ENCODE results near the gene PACSIN2. TPM values are rescaled to one million over a fixed set of nuclear protein-coding genes. Genes with fewer than 3 reads are reported as not detected.
"Not testable (repeated sequence)": the region's sequence is repeated elsewhere in the genome, so short reads cannot be mapped to it uniquely, and the experiment has no call there.

The PACSIN2 gene
- total RNA-seq, 1 experiment from 2014 or later, result 60.1 TPM

GRCh38 chr22:42931421-42932196, 83.3 kb downstream of the PACSIN2 start:
- H3K36me3 ChIP-seq (replicated peaks; ENCODE audit: control insufficient read depth, insufficient read depth, low read length), result no peaks in the 10 kb centered on the region
- H3K4me3 ChIP-seq (ENCODE audit: insufficient read depth, low read depth, low read length), result no peak overlapping the region
- H3K27me3 ChIP-seq (ENCODE audit: control insufficient read depth, insufficient read depth, low read length), result no peaks in the 10 kb centered on the region
- no peak for DNase-seq

- Histone ChIP-seq H3K27me3 (ENCODE audit: control insufficient read depth, insufficient read depth, low read length) (no peaks in the 10 kb centered on the region), H3K36me3 (replicated peaks; ENCODE audit: control insufficient read depth, insufficient read depth, low read length) (no peaks in the 10 kb centered on the region), H3K4me3 (ENCODE audit: insufficient read depth, low read depth, low read length) (no peak overlapping the region)
- DNase-seq, result no peak
Observed at GRCh38 chr22:42930810-42931420, 84.0 kb downstream of the PACSIN2 start.

GRCh38 chr22:42929838-42930155, 85.2 kb downstream of the PACSIN2 start:
- DNase-seq, result no peak
- H3K4me3 ChIP-seq (ENCODE audit: insufficient read depth, low read depth, low read length), result no peak overlapping the region
- H3K27me3 ChIP-seq (ENCODE audit: control insufficient read depth, insufficient read depth, low read length), result no peaks in the 10 kb centered on the region
- H3K36me3 ChIP-seq (replicated peaks; ENCODE audit: control insufficient read depth, insufficient read depth, low read length), result no peaks in the 10 kb centered on the region

GRCh38 chr22:42928969-42929837, 85.7 kb downstream of the PACSIN2 start:
- DNase-seq, result no peak
- no peaks in the 10 kb centered on the region for H3K27me3 ChIP-seq (ENCODE audit: control insufficient read depth, insufficient read depth, low read length)
- no peak overlapping the region for H3K4me3 ChIP-seq (ENCODE audit: insufficient read depth, low read depth, low read length)
- H3K36me3 ChIP-seq (replicated peaks; ENCODE audit: control insufficient read depth, insufficient read depth, low read length), result no peaks in the 10 kb centered on the region

GRCh38 chr22:42927966-42928365, 87.0 kb downstream of the PACSIN2 start:
- no peak for DNase-seq
- Histone ChIP-seq H3K4me3 (ENCODE audit: insufficient read depth, low read depth, low read length) (no peak overlapping the region), H3K36me3 (replicated peaks; ENCODE audit: control insufficient read depth, insufficient read depth, low read length) (no peaks in the 10 kb centered on the region), H3K27me3 (ENCODE audit: control insufficient read depth, insufficient read depth, low read length) (no peaks in the 10 kb centered on the region)

GRCh38 chr22:42926768-42927167, 88.2 kb downstream of the PACSIN2 start:
- no peaks in the 10 kb centered on the region for H3K36me3 ChIP-seq (replicated peaks; ENCODE audit: control insufficient read depth, insufficient read depth, low read length)
- no peaks in the 10 kb centered on the region for H3K27me3 ChIP-seq (ENCODE audit: control insufficient read depth, insufficient read depth, low read length)
- no peak overlapping the region for H3K4me3 ChIP-seq (ENCODE audit: insufficient read depth, low read depth, low read length)
- no peak for DNase-seq

GRCh38 chr22:42926104-42926503, 88.8 kb downstream of the PACSIN2 start:
- no peak for DNase-seq
- no peak overlapping the region for H3K4me3 ChIP-seq (ENCODE audit: insufficient read depth, low read depth, low read length)
- no peaks in the 10 kb centered on the region for H3K27me3 ChIP-seq (ENCODE audit: control insufficient read depth, insufficient read depth, low read length)
- no peaks in the 10 kb centered on the region for H3K36me3 ChIP-seq (replicated peaks; ENCODE audit: control insufficient read depth, insufficient read depth, low read length)

GRCh38 chr22:42925598-42925997, 89.4 kb downstream of the PACSIN2 start:
- DNase-seq, result no peak
- H3K27me3 ChIP-seq (ENCODE audit: control insufficient read depth, insufficient read depth, low read length), result no peaks in the 10 kb centered on the region

GRCh38 chr22:42925031-42925430, 89.9 kb downstream of the PACSIN2 start:
- not testable (repeated sequence) for H3K36me3 ChIP-seq (replicated peaks; ENCODE audit: control insufficient read depth, insufficient read depth, low read length); DNase-seq; H3K4me3 ChIP-seq (ENCODE audit: insufficient read depth, low read depth, low read length); H3K27me3 ChIP-seq (ENCODE audit: control insufficient read depth, insufficient read depth, low read length)

More at GRCh38 chr22:42925598-42925997, 89.4 kb downstream of the PACSIN2 start:
- no peak overlapping the region for H3K4me3 ChIP-seq (ENCODE audit: insufficient read depth, low read depth, low read length)
- no peaks in the 10 kb centered on the region for H3K36me3 ChIP-seq (replicated peaks; ENCODE audit: control insufficient read depth, insufficient read depth, low read length)

GRCh38 chr22:42924436-42924835, 90.5 kb downstream of the PACSIN2 start:
- Histone ChIP-seq H3K4me3 (ENCODE audit: insufficient read depth, low read depth, low read length) (no peak overlapping the region), H3K36me3 (replicated peaks; ENCODE audit: control insufficient read depth, insufficient read depth, low read length) (no peaks in the 10 kb centered on the region), H3K27me3 (ENCODE audit: control insufficient read depth, insufficient read depth, low read length) (no peaks in the 10 kb centered on the region)
- DNase-seq, result no peak

- H3K36me3 ChIP-seq (replicated peaks; ENCODE audit: control insufficient read depth, insufficient read depth, low read length), result no peaks in the 10 kb centered on the region
- DNase-seq, result no peak
- no peaks in the 10 kb centered on the region for H3K27me3 ChIP-seq (ENCODE audit: control insufficient read depth, insufficient read depth, low read length)
- H3K4me3 ChIP-seq (ENCODE audit: insufficient read depth, low read depth, low read length), result no peak overlapping the region
Observed at GRCh38 chr22:42922374-42923191, 92.4 kb downstream of the PACSIN2 start.

GRCh38 chr22:42920101-42920820, 94.7 kb downstream of the PACSIN2 start:
- no peak overlapping the region for H3K4me3 ChIP-seq (ENCODE audit: insufficient read depth, low read depth, low read length)
- H3K36me3 ChIP-seq (replicated peaks; ENCODE audit: control insufficient read depth, insufficient read depth, low read length), result no peaks in the 10 kb centered on the region
- DNase-seq, result no peak
- H3K27me3 ChIP-seq (ENCODE audit: control insufficient read depth, insufficient read depth, low read length), result no peaks in the 10 kb centered on the region

- no peak for DNase-seq
- Histone ChIP-seq H3K4me3 (ENCODE audit: insufficient read depth, low read depth, low read length) (no peak overlapping the region), H3K27me3 (ENCODE audit: control insufficient read depth, insufficient read depth, low read length) (no peaks in the 10 kb centered on the region), H3K36me3 (replicated peaks; ENCODE audit: control insufficient read depth, insufficient read depth, low read length) (no peaks in the 10 kb centered on the region)
Observed at GRCh38 chr22:42919199-42919598, 95.8 kb downstream of the PACSIN2 start.

- no peak for DNase-seq
- H3K27me3 ChIP-seq (ENCODE audit: control insufficient read depth, insufficient read depth, low read length), result no peaks in the 10 kb centered on the region
- no peaks in the 10 kb centered on the region for H3K36me3 ChIP-seq (replicated peaks; ENCODE audit: control insufficient read depth, insufficient read depth, low read length)
- no peak overlapping the region for H3K4me3 ChIP-seq (ENCODE audit: insufficient read depth, low read depth, low read length)
Observed at GRCh38 chr22:42918500-42918899, 96.4 kb downstream of the PACSIN2 start.

Data from H7 (cell line).